NCI-H1048 (cell line): ENCODE measurements around the gene TPPP2.

Source experiments
- DNase-seq: peaks from one replicate; lab custom pipeline; 2025; lab: John Stamatoyannopoulos, UW

The TPPP2 gene

GRCh38 chr14:21077672-21078071, 47.7 kb downstream of the TPPP2 start:
- DNase-seq, result no peak

- DNase-seq, result no peak
Measured at GRCh38 chr14:21078287-21078686, 48.3 kb downstream of the TPPP2 start.

GRCh38 chr14:21078726-21079125, 48.7 kb downstream of the TPPP2 start:
- no peak for DNase-seq

GRCh38 chr14:21081521-21082142, 51.6 kb downstream of the TPPP2 start:
- DNase-seq, result no peak
